Breast epithelium (tissue), 3 donors: Measurements from ENCODE around the gene TTC27.

ENCODE experiments used
- POLR2A ChIP-seq: fragments of 450-650 bp; IDR thresholded peaks from one replicate; pipeline ENCODE4 v1.6.1; 2016; ENCODE audit warnings: antibody characterized with exemption, mild to moderate bottlenecking, moderate library complexity
- POLR2AphosphoS5 ChIP-seq, 3 donors: sonication (generic); formaldehyde crosslinking; IDR thresholded peaks; one replicate each; pipeline ENCODE4 v1.6.1; 2017; ENCODE audit warnings: antibody characterized with exemption in 3 of 3
- TF ChIP-seq, protein P1 (sequence below), 3 donors: fragments of 450-650 bp; IDR thresholded peaks; one replicate each; pipeline ENCODE4 v1.5.1; 2016 to 2017; ENCODE audit warnings: antibody characterized with exemption in 3 of 3, mild to moderate bottlenecking in 3 of 3, moderate library complexity in 3 of 3

DNA sequence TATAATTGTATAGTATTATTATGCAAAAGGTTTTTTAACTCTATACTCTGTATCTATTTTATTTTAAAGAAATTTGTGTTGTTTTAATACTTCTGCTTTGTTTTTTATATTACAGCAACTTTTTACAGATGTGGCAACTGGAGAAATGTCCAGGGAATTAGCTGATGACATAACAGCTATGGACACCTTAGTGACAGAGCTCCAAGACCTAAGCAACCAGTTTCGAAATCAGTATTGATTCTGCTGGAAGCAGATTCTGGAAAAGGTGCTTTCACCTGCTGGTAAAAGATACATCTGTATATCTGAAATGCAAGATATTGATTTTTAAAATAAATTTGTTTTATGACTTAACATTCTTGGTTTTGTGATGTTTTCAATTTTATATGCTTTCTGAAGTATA, 192.9 kb downstream of the TTC27 start:
- TF ChIP-seq POLR2A (no peak), POLR2AphosphoS5 (IDR thresholded peaks at IDR 0.05) (no peak)
- TF ChIP-seq, protein P1, sequence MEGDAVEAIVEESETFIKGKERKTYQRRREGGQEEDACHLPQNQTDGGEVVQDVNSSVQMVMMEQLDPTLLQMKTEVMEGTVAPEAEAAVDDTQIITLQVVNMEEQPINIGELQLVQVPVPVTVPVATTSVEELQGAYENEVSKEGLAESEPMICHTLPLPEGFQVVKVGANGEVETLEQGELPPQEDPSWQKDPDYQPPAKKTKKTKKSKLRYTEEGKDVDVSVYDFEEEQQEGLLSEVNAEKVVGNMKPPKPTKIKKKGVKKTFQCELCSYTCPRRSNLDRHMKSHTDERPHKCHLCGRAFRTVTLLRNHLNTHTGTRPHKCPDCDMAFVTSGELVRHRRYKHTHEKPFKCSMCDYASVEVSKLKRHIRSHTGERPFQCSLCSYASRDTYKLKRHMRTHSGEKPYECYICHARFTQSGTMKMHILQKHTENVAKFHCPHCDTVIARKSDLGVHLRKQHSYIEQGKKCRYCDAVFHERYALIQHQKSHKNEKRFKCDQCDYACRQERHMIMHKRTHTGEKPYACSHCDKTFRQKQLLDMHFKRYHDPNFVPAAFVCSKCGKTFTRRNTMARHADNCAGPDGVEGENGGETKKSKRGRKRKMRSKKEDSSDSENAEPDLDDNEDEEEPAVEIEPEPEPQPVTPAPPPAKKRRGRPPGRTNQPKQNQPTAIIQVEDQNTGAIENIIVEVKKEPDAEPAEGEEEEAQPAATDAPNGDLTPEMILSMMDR (IDR thresholded peaks at IDR 0.05): no peak
